HG02642 (cell line): ENCODE results near the gene ATG2A.

Experiments used
- ATAC-seq: cut with Tn5 transposase; IDR thresholded peaks from one replicate; pipeline ENCODE4 v1.9.1; 2021; ENCODE audit warnings: mild to moderate bottlenecking; ENCODE audit not compliant: unreplicated experiment, poor library complexity

Gene ATG2A

DNA sequence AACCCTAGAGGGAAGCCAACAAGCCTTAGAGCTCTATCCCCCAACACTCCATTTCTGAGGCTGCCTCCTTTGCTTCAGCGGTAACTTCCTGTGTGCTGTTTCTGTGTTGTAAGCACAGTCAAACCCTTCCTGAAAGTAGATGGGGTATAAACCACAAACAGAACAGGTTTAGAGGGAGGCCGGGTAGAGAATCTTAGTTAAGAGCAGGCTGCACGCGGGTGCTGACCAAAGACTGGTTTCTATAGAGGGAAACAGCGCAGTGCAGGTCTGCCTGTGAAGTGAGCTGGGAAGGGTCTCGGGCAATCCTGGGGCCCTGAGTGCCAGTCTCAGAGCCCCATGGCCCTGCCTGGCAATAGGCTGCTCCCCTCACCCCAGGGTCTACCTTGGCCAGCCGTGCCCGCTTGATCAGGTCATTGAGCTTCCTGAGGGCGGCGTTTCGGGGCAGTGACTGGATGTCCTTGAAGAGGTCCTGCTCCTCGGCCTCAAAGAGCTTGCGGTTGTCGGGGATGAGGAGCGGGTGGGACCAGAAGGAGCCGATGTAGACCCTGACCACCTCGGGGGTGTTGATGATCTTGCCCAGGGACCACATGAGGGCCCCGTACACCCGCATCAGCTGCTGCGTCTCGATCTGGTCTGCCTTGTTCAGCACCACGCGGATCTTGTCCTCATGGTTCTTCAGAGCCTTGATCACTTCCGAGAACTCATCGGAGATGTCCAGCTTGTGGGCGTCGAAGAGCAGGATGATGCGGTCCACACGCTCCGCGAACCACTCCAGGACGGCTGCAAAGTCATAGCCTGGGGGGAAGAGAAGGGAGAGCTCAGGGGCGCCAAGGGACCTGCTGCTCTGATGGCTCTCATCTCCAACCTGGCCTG, 57.2 kb downstream of the ATG2A start:
- peak; percentile 67 for ATAC-seq

DNA sequence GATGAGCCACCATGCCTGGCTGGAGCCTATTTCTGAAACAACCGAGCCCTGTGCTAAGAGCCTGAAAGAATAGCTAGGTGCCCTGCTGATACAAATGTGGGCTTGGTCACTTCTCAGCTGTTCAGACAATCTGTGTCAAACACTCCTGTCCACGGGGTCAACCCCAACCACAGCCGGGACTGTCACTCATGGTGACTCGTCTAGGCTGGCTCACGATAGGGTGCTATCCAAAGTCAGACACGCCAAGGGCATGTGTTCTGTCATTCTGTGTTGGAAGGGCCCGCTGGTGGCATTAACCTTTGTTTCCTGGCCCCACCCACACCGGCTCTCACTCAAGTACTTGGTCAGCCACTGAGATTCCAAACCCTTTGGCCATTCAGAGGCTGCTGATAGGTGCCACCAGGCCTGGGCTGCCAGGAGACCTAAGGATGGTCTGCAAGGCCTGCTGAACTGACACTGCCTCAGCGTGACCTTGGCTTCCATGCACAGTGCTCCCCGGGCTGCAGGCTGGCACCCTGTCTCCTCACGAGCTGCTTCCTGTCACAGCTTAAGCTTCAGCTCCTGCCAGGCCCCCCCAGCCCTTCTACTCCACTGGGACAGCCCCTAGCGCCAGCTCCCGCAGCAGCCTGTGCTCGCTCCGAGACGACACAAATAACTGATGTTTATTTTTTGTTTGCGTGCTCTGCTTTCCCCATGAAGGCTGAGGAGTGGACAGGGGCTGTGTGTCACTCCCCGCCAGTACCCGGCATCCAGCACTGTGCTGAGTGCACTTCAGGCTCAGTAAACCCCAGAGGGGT, 58.3 kb downstream of the ATG2A start:
- ATAC-seq = peak; percentile 21

DNA sequence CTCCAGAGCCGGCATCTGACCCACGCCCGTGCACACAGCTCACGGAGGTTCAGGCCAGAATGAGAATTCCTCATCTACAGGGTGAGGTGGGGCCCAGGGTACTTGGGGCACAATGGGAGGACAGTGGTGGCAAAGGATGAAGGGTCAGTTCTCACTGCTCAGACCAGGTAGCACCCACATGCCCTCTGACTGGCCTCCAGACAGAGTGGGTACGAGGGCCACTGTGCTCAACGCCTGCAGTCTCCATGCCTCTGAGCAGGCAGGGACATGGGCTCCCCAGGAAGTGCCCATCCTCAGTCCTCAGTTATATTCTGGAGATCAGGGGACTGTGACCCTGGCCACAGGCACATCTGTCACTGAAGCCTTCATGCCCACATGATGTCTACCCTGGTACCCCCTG, 59.5 kb downstream of the ATG2A start:
- no peak for ATAC-seq

DNA sequence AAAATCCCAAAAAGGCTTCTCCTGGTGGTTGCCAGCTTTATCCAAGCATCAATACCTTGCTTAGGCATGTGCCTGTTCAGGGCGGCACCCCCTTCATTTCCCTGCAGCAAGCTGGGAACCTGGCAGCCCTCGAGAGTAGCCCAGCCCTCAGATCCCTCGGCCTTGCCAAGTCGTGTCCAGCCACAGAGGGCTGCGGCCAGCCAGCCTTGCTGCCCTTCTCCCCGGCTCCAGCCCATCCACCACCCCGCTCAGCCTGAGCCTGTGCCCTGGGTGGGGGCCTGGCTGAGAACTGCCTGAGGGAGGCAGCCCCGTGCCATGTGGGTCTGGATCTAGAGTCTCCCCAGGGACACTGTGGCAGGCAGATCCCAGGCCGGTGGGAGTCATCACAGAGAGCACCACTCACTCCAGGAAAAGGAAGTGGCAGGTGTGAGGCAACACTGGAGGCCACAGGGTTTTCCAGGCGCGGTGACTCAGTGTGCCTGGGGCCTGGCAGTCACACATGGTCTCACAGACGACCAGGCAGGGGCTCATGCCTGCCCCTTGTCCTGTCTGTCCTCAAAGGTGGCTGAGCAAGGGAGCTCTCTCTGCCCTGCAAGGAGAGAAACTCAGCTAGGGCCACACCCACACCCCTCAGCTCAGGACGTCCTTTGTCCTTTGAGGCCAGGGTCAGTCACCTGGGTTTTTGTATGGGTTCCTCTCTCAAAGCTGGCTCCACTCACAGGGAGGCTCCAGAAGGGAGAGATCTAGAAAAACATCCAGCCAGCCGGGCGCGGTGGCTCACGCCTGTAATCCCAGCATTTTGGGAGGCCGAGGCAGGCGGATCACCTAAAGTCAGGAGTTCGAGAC, 60.4 kb downstream of the ATG2A start:
- ATAC-seq = no peak

DNA sequence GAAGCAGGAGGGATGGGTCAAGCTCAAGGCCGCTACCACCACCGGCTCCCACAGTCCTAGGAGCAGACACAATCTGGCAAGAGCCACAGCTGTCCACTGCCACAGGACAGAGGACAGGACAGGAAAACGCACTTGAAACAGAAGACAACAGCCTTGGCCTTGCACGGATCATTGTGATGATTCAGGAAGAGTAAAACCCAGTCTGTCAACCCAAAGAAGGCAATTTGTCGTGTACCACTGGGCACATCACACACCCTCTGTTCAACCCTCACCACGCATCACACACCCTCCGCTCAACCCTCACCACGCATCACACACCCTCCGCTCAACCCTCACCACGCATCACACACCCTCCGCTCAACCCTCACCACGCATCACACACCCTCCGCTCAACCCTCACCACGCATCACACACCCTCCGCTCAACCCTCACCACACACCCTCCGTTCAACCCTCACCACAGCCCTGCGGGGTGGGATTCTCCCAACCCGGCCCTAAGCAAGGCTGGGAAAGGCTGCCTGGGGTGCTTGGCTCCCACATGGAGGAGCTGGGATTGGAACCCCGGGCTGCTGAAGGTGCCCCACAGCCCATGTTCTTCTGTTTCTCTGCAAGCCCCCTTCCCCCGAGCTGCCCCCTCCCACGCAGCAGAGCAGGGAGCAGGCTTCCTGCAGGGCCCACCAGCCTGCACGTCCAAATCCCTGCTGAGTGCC, 61.3 kb downstream of the ATG2A start:
- no peak for ATAC-seq

DNA sequence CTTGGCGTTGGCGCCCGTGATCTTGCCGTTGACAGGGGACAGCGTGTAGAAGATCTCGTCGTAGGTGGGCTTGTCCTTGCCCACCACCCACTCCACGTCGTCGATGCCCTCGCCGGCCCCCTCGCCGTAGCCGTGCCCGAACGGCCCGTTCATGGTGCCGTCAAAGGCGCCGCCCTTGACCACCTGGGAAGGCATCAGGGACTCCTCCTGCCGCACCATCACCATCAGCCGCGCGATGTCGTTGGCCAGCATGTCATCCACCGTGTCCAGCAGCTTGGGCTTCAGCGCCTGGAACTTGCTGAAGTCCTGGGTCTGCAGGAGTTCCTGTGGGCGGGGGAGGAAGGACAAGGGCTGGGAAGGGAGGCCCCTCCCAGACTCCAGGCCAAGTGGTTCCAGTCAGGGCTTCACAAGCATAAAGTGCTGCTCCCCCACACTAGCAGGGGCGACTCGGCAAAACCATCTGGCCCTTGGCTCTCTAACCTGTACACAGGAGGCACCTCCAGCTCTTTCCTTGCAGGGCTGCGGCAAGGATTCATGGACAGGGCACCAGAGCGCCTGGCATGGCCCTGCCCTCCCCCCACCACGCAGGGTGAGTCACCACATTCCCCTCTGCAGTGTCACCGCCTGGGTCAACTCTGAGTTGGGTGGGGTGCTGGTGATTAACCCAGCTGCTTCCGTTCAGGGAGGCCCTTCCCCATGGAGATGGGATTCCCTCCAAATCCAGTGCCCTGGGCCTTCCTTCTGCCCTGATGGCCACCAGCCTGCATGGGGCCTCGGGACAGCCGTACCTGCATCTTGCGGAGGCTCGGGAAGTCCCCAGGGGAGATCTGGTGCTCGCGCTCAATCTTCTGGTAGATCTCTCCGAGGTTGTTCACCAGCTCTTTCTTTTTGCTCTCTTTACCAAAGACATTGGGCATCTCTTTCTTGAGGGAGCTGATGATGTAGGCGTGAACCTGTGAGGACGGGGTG, 62.2 kb downstream of the ATG2A start:
- no peak for ATAC-seq

DNA sequence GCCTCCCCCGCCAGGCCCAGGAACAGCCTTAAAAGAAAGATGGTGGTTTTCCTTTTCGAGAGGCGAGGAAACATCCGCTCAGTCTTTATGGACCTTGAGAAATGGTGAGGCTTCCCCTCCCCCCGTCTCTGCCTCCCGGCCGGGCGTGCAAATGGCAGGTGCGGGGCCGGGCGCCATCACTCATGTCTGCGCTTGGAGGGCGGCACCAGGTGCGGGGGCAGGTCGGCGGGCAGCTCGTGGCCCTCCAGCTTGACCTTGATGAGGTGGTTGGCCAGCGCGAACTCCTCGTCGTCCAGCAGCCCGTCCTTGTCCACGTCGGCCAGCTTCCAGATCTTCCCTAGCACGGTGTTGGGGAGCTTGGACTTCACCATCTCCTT, 62.9 kb downstream of the ATG2A start:
- ATAC-seq = no peak

DNA sequence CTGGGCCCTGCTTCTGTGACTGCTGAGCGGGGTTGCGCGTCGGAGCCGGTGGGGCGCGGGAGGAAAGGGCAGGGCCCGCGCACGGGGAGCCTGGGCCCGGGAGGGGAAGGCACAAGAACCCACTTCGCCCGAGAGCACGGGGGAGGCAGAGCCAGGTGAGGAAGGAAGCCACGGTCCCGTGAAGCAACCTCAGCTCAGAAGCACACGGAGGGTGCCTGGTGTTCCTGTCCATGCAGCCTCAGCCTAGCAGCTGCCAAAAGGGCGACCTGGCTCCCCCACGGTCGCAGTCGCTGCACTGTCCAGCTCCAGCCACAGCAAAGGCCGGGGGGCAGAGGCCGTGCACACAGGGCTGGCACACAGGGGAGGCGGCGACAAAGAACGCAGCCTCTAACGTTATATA, 63.3 kb downstream of the ATG2A start:
- no peak for ATAC-seq

DNA sequence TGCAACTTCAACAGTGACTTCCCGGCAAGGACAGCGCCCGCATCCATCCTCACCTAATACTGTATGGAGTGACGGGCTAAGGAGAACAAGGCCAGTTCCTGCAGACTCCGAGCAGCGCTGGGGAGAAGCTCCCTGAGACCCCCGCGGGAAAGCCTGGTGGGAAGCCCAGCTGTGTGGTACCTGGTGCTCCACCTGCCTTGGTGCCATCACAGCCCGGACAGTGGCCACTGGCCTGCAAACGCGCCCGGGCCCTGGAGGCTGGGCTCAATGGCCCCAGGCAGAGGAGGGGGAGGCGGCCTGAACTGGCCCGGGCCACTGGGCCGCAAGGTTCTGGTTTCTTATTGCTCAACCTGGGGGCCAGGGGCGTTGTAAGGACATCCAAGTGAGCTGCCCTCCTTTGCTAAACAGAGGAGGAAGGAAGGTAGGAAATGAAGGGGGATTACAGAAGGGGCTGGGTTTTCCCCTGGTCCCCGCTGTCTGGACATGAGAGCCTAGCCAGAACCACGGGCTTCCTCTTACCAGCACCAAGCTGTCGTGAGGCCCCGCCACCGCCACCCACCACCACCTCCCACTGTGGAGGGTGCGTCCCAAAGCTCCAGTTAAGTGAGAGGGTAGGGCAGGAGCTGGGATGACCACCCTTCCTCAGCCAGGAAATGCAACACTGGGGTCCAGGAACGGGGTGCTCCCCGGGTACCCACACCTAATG, 64.1 kb downstream of the ATG2A start:
- ATAC-seq = no peak

DNA sequence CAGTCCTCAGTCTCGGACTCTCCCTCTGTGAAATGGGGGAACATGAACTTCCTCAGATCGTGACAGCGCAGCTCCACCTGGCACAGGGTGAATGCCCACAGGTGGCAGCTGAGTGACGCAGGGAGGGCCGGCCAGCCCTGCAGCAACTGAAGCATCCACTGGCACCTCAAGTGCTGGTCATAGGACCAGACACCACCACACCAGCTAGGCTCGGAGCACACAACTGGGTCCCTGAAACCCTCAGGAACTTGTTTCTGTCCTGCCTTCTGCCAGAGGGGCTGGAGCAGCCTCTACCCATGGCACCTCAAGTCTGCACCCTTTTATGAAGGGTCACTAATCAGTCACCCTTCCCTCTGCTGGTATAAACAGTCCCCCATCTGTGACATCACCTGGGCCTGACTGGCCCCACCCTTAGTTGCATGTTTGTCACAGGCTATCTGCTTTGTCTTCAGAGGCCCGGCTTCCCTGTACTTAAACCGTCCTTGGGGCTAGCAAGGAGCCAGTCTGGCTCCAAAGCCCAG, 65.1 kb downstream of the ATG2A start:
- peak; percentile 15 for ATAC-seq

DNA sequence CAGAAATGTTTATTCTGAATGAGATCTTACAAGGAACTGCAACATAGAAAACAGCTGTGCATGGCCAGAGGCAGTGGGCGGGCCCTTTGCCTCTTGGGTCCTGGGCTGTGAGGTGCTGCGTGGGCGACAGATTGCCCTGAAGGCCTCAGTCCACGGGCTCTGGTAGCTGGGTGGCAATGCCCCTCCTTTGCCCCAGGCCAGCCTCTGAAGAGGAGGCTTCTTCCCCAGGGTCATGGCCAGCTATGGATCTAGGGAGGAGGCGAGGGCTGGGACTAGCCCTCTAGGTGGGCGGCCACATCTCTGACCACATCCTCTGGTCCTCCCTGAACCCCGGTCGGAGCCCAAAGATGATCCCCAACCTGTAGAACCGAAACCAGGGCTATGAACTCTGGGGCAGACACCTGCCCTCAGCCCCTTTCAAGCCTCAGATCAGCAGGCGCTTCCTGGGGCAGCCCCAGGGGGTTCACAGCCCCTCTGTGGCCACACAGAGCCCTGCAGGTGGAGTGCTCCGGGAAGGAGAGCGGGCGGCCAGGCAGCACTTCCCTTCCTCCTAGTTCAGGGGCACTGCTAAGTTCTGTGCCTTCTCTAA, 65.9 kb downstream of the ATG2A start:
- ATAC-seq = peak; percentile 73

DNA sequence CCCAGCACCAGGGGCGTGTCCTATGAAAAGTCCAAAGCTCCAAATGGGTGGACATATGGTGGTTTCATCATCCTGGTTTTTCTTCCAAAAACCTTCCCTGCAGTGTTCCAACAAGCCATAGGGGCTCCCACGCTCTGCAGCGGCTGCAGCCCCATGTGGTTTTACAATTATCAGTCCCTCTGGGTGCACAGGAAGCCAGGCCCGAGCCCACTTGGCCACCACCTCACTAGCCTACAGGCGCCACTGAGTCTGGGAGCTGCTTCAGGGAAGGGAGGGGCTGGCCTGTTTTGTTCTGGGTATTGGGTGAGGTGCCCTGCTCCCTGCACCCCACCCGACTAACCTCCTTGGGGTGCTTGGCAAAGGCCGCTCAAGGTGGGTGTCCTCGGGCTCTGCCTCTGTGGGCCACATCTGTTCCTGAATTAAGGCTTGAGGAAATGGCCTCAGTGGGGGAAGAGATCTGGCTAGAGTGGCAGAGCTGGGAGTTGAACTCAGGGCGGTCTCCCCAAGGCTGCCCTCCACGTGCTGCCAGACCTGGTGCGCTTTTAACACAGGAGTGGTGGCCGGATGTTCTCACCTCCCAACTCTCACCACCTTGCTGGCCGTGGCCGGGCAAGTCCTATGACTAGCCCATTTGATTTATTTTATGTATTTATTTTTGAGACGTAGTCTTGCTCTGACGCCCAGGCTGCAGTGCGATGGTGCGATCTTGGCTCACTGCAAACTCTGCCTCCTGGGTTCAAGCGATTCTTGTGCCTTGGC, 67.2 kb downstream of the ATG2A start:
- ATAC-seq = no peak

DNA sequence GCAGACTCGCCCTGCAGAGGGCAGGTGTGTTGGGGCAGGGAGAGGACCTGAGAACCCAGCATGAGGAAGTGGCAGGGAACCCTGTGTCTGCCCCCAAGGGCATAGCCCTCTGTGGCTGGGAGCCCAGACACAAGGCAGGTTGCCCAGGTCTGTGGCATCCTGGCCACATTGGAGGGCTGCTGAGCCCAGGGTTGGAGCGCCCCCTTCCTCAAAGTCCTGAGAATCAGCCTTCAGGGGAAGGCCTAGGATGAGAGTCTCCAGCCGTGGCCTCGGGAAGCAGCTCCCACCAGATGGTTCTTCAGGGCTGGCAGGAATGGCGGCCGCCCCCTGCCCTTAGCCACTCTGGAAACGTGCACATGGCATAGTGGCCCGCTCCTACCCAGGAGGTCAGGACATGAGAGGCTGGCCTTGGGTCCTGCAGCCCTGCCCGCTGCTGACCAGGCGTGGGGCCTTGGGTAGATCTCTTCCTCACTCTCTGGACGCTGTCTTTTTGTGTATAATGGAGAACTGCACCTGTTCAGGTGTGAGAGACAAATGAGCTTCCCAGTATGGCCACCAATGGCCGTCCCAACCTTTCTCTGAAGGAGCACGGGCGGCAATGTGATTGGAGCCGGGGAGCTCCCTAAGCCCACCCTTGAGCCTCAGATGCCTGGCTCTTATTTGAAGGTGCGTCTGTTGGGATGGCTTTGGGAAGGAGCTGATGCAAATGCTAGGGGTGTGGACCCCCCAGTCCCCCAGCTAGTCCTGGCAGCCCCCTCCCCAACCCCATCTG, 68.0 kb downstream of the ATG2A start:
- ATAC-seq = no peak

DNA sequence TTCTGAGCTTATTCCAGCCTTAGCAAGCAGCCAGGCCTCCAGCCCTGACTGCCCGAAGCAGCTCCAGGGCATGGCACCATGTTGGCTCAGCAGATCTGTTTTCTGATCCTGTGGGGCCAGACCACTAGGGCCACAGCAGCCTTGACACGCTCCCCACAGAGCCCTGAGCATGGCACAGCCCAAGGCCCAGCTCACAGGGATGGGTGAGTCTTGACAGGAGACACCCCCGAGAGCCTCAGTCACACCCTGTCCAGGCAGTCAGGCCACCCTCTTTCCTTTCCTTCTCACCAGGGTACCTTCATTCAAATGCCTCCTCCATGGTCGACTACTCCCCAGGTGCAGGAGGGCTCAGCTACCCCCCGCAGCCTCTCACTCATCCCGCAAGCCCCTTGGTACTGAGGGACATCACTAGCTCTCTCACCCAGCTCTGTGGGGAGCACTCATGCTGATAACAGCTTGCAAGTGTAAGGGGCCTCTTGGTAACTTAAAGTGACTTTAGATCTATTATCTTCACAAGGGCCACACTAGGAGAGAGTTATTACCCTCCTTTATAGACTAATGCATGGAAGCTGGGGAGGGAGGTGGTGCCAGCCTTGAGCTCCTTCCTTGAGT, 68.7 kb downstream of the ATG2A start:
- no peak for ATAC-seq

DNA sequence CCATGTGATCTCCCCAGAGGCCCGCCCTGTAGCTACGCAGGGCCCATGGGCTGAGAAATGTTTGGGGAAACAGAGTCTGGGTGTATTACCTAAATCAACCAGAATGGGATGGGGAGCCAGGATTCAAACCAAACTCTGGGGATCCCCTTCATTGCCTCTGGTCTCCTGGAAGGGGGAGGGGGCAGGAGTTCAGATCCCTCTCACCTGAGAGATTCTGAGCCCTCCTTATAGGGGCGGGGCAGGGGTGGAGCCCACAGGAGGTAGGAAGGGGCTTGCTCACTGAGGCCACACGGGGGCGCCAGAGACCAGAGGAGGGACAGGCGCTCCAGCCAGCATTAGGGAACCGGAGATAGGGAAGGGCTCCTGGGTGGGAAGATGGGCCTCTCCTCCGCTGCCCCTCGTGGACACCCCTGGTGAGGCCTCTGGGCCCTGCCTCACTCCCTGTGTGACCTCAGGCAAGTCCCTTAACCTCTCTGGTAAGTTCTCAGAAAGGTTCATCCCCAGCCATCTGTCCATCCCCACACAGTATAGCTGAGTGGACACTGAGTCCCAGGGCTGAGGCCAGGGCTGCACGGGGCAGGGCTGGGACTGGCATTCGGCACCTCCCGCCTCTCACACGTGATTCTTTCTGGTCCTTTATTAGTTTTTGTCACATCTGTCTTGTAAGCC, 69.9 kb downstream of the ATG2A start:
- ATAC-seq = peak; percentile 20
